Vagina (tissue), 2 donors: ENCODE data around the gene RCOR3.
A peak's percentile ranks its signal among the peaks of the same experiment; 100 is the strongest.

Source experiments
- CTCF ChIP-seq, 3 experiments: fragments of 450-650 bp in 2 of 3; fragments of 200-600 bp in 1 of 3; sonication (generic) in 1 of 3; IDR thresholded peaks; one replicate each; pipeline ENCODE4 v1.5.1; 2017 to 2019; ENCODE audit warnings: antibody characterized with exemption in 3 of 3, mild to moderate bottlenecking in 2 of 3, moderate library complexity in 2 of 3
- POLR2AphosphoS5 ChIP-seq, 2 donors: sonication (generic); formaldehyde crosslinking; IDR thresholded peaks; one replicate each; pipeline ENCODE4 v1.9.0; 2017; ENCODE audit warnings: antibody characterized with exemption in 2 of 2, mild to moderate bottlenecking in 2 of 2, low read depth in 1 of 2; ENCODE audit not compliant: insufficient read depth in 1 of 2

GRCh38 chr1:211260141-211261107 is 1.3 kb downstream of the RCOR3 start:
- TF ChIP-seq CTCF (IDR thresholded peaks at IDR 0.05) = no peak
- TF ChIP-seq POLR2AphosphoS5 (IDR thresholded peaks at IDR 0.05; ENCODE audit: insufficient read depth in 1 of 2, low read depth in 1 of 2) = peak; percentile 40 to 62
